ACHN (cell line): ENCODE measurements around the gene RPP25L.
A peak's percentile ranks its signal among the peaks of the same experiment; 100 is the strongest.
"Not testable (repeated sequence)": the region's sequence is repeated elsewhere in the genome, so short reads cannot be mapped to it uniquely, and the experiment has no call there.

Experiments
- DNase-seq: peaks from one replicate; pipeline ENCODE4 v3.0.0-alpha.2; 2015
- in situ Hi-C: cut with HindIII; loops from 2 replicates; pipeline ENCODE4 v1.10.0; 2017; ENCODE audit warnings: low sequenced_read_pairs, low pct_ligation_motif_present, low pct_unique_long_range_greater_than_20kb

The RPP25L gene

DNA sequence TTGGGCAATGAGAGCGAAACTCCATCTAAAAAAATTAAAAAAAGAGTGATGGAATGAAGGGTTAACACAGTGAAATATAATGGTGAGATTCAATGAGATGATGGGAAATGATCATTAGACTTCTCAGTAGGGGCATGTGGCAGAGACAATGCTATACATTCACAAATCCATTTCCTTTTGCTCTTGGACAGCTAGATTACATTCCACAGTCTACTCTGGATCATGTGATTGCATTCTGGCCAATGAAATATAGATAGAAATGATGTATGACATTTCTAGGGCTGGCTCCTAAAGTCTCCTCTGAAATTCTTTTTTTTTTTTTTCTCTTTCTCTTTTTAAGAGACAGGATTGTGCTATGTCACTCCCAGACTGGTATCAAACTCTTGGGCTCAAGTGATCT, 30.8 kb upstream of the RPP25L start:
- in situ Hi-C loops, result no loop called here
- no peak for DNase-seq

DNA sequence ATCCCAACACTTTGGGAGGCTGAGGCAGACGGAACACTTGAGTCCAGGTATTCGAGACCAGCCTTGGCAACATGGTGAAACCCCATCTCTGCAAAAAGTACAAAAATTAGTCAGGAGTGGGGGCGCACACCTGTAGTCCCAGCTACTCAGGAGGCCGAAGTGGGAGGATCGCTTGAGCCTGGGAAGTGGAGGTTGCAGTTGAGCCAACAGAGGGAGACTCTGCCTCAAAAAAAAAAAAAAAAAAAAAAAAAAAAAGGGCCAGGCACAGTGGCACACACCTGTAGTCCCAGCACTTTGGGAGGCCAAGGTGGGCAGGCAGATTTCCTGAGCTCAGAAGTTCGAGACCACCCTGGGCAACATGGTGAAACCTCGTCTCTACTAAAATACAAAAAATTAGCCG, 27.4 kb upstream of the RPP25L start:
- in situ Hi-C loops, DNase-seq: not testable (repeated sequence)

DNA sequence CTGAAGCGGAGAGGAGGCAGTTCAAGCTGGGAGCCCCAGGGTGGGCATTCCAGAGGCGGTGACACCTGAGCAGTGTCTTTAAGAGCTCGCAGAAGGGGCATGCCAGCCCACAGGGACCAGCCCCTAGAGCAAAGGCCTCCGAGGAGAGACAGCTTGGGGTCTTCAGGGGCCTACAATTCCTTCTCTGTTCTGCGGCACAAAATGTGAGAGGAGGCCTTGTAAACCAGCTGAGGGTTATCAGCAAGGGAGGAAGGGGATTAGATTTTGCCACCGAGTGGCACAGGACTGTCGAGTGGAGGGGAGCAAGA, 26.2 kb upstream of the RPP25L start:
- in situ Hi-C loops, result no loop called here
- DNase-seq, result no peak

DNA sequence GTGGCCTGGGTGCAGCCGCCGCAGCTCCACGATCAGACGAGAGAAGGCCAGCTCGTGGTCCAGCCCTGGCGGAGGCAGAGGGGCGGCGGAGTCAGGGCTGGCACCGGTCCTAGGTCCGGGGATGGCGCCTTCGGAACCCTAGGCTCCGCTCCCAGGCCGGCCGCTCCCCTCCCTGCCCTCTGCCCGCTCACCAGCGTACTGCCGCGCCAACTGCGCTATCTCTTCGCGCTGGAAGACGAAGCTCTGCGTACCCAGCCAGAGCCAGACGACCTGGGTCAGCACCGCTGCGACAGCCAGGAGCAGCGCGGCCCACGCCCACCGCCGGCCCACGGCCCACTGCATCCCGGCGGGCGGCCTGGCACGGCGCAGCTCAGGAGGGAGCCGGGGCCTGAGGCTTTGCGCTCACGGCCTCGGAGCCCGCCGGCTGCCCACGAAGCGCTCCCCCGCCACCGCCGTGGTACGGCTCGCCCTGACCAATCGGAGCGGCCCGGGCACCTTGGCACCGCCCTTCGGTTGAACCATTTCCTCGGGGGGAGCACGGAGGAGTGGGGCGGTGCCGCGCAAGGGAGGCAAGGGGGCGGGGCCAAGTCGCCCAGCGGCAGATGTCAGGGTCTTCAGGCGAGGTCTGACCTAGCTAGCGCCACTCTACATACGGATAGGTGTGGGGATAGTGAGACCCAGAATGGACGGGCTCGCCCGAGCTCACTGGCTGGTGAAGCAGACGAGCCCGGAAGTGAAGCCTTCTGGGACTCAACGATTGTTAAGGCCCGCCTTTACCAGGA, 25.6 kb upstream of the RPP25L start, which contains the start of gene SIGMAR1:
Gene SIGMAR1, minus strand, starts transcription at position 432 of the 782 bp plus-strand sequence. Its CDS starts 90 bp downstream, at position 342.
- DNase-seq, result peak; percentile 89
- in situ Hi-C loops, result no loop called here

DNA sequence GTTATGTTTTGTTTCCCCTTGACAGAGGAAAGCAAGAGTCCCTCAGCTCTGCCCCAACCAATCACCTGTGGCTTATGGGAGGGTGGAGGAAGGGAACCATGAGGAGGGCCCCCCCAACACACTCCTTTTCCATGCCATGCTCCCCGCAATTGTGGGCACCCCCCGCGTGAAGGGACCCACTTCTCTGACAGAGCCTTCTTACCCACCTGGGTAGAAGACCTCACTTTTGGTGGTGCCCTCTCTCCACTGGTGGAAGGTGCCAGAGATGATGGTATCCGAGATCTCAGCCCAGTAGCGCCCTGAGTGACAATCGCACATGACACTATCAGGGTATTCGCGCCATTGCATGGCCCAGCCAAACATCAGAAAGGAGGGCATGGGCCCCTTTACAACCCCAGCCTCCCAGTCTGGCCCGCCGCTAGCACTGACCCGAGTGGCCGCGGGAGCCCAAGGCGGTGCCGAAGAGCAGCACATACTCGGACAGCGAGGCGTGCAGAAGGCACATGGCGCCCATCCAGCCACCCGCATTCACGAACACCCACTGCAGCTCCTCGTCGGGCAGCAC, 25.0 kb upstream of the RPP25L start:
- DNase-seq, result no peak
- in situ Hi-C loops, result no loop called here

DNA sequence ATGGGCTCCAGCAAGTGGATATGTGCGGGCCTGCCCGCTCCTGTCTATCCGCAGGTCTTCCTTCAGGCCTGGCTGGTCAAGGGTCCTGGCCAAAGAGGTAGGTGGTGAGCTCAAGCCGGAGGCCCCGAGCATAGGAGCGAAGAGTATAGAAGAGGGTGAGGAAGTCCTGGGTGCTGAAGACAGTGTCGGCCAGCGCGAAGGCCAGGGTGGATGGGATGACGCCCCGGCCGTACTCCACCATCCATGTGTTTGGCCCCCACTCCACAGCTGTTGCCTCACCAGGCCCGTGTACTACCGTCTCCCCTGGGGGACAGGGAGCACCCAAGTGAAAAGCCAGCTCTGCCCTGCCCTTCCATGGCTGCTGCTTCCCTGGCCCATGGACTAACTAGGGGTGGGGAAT, 23.7 kb upstream of the RPP25L start:
- in situ Hi-C loops, result no loop called here
- DNase-seq, result no peak

DNA sequence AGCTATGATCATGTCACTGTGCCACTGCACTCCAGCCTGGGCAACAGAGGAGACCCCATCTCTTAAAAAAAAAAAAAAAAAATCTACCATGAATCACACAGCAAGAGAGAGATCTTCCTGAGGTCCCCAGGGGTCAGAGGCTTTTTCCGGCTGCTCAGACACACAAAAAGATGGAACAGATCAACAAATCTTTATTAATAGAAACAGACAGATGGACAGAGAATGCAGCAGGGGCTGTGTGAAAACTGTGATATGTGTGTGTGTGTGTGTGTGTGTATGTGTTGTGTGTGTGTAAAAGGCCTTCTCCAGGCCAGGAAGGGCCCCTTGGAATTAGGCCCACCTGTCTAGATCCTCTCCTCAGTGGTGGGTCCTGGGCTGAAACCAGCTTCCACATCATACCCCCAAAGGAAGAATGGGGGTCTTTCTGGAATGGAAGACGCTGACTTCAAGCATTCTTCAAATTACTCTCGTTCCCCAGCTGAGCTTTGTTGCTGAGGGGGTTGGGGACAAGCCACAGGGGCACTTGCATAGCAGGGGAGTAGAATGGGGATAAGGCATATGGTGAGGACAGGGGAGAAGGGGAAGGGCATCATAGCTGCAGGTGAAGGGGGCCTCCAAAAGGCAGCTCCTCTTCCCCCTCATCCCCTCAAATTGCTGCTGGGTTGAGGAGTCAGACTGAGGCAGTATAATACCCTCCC, 22.8 kb upstream of the RPP25L start:
- DNase-seq, result no peak
- in situ Hi-C loops, result no loop called here

DNA sequence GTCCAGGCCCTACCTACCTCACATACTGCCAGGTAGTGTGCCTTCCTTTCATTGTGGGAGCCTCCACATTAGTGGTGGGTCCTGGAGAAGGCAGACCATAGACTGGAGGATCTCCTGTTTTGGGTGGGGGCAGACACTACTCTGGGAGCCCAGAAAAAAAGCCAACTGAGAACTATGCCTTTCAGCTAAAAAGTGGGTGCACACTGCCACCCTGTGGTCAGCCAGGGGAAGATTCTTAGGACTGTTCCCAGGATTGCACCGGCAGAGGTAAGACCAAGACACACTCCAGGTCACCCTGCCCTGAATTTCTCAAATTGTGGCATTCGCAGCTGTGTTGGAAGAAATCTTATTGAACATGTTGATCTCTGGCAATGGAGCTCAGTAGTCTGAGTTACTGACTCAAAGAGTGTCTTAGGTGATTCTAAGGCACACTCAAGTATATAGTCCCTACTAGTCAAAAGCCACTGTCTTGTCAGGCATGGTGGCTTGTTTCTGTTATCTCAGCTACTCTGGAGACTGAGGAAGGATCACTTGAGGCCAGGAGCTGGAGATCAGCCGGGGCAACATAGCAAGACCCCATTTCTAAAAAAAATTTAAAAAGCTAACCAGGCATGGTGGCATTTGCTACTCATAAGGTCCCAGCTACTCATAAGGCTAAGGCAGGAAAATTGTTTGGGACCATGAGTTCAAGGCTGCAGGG, 22.1 kb upstream of the RPP25L start:
- in situ Hi-C loops, result no loop called here
- DNase-seq, result peak; percentile 54

DNA sequence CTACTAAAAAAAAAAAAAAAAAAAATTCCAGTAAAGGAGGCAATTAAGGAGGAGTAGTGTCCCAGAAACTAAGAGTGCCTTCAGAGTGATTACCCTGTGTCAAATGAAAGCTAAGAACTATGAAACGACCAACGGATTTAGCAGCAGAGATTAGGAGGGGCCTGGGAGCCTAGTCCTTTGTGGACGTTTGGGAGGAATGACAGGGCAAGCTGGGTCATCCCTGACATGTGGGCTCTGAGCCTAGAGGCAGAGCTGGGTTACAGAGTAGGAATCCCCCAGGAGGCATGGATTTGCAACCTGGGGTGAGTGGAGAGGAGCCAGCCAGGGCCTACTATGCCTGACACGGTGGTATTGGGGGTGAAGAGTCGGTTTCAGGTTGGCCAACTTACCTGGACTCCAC, 21.3 kb upstream of the RPP25L start:
- in situ Hi-C loops, result no loop called here

DNA sequence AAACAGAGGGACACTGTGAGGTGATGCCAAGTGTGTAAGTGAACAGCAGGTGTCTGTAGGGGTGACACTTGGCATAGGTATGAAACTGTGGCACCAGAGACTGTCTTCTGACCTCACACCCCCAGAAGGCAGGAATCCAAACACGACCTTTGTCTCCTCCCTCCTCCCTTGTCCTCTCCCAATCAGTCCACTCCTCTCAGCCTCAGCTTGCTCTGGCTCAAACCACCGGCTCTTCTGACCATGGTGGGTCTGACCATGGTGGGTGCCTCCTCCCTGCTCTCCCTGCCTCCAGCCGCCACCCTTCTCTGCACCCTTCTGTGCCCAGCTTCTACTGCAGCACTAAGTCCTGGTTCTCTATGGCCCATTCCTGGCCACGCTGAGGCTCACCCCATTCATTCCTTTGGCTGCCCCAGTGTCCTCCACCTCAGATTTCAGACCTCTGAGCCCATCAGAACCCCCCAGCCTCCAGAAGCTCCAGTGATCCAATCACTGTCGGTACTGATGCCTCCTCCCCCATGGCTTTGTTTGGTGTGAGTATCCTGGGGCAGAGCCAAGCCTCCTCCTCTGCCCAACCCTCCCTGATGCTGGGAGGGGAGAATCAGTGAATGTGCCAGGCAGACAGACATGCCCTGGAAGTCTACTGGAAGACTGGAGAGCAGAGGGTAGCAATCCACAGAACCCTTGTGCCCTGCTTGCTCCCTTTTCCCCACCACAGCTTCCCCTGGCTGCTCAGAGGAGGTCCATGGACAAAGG, 18.7 kb upstream of the RPP25L start:
- DNase-seq, result no peak
- in situ Hi-C loops, result no loop called here

More for the DNA sequence above, 21.3 kb upstream of the RPP25L start:
- DNase-seq, result no peak

DNA sequence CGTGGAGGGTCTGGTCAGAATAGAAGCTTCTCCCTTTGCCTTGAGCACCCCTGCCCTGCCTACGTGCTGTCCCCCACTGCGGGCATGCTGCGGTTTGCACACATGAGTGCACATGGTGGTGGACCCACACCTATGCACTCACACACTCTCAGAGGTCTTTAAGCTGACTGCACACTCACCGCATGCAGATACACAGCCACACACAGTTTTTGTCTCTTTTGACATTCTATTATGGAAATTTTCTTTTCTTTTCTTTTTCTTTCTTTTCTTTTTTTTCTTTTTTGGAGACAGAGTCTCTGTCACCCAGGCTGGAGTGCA, 17.6 kb upstream of the RPP25L start:
- no peak for DNase-seq
- in situ Hi-C loops, result no loop called here

DNA sequence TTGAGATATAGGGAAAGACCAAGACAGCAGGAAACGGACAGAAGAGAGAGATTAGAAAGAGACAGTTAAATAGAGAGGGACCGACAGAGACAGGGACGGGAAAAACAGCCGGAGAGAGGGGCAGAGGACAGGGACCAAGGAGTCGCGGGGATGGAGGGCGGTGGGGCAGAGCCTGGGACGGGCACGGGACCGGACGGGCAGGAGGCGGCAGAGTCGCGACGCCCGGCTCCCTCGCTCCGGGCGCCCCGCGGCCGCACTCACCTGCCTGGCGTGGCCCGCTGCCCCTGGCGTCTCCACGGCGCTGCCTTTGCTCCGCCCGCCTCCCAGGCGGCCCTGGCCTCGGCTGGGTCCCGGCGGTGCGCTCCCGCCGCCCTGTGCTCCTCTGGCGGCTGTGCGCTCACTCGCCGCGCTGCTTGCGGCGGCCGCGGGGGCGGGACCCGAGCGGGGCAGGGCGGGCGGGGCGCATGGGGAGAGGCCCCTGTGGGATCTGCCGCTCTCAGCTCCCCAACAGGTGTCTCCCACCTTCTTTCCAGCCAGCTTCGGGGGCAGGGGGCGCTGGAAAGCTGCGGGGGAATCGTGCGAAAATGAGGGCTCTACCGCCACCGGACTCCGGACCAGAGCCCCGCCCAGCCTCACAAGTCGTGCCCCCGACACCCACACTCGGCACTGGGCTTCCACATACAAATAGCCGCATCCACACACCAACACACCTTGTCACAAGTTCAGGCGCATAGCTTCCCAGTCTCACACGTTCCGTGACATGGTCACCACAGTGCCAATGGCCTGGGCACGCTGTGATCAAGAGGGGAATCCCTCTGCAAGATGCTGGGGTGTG, 17.0 kb upstream of the RPP25L start, which contains the start of gene ARID3C:
Gene ARID3C, minus strand, starts transcription at position 411 of the 835 bp plus-strand sequence. CDS start 1,052 bp downstream, outside the sequence.
- DNase-seq, result no peak
- in situ Hi-C loops, result no loop called here

DNA sequence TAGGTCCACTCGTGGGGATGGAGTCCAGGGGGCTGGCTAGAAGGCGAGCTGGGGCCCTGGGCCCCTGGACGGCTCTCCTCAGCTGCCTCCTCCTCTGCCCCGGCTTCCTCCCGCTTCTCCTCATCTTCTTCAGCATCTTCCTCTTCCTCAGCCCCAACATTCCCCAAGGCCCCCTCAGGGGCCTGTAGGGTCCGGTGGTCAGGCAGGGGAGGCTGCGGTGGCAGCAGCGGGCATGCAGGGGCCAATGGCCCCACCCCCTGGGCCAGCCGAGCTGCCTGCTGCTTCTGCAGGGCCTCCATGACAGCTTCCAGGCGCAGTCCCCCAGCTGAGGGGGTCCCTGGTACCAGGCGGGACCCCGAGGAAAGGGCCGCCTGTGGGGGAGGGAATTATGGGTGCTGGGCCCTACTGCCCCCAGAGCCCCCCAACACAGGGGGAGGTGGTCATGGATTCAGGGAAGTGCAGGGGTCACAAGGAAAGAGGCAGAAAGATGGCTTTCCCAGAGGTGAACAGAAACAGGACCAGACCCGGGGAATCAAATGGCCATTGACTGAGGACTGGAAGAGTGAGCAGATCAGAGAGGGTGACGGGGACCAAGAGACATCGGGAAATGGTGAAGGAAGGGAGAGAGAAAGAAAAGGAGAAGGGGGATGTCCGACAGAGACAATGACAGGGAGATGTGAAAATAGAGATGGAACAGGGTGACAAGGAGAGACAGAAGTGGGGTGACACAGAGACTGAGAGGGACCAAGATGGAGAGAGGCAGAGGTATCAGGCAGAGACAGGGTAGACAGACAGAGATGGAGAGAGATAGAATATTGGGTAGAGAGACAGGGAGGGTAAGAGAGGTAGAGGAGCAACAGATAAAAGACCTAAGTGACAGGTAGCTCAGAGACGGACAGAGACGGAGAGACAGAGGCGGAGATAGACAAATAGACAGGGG, 16.1 kb upstream of the RPP25L start:
- DNase-seq, result no peak
- in situ Hi-C loops, result no loop called here

DNA sequence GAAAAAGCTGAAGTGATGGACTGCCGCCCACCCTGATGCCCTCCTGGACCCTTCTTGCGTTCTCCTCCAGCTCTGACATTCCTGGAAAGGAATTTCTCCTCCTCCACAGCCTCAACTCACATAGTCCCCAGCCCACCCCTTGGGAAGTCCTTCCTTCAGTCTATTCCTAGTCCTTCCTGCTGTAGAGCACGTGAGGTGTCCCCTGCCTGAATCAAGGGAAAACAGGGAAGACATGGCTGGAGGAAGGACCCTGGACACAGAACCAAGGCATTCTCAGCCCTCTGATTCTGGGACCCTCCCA, 13.2 kb upstream of the RPP25L start:
- in situ Hi-C loops, result no loop called here
- no peak for DNase-seq

DNA sequence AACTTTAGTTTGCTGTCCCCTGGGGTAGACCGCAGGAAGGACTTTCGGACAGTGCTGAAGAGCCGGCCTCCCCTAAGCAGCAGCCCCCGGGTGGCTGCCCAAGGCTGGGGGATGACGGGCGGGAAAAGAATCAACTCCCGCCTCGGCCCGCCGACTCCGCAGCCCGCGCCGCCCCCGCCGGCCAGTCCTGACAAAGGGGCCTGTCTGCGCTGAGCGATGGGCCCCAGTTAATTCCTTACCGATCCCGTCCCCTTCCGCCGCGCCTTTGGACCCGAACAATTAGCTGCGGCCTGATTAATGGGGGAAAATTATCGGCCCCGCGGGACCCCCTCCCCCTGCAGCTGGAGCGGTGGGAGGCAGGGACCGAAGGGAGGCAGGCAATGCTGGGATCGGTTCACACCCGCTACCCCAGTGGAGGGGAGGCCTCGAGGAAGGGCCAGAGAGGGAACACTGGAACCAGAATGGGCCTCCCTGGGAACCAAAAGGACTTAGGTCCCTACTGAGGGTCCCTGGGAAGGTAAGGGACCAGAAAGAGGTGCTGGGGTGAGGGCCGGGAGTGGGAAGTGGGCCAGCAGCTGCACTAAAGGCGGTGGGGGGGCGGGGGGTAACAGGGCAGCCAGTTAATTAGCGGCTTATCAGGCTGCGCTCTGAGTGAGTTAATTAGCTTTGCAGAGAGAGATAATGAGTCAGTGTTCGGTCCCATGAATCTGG, 12.7 kb upstream of the RPP25L start:
- no peak for DNase-seq
- in situ Hi-C loops, result no loop called here

DNA sequence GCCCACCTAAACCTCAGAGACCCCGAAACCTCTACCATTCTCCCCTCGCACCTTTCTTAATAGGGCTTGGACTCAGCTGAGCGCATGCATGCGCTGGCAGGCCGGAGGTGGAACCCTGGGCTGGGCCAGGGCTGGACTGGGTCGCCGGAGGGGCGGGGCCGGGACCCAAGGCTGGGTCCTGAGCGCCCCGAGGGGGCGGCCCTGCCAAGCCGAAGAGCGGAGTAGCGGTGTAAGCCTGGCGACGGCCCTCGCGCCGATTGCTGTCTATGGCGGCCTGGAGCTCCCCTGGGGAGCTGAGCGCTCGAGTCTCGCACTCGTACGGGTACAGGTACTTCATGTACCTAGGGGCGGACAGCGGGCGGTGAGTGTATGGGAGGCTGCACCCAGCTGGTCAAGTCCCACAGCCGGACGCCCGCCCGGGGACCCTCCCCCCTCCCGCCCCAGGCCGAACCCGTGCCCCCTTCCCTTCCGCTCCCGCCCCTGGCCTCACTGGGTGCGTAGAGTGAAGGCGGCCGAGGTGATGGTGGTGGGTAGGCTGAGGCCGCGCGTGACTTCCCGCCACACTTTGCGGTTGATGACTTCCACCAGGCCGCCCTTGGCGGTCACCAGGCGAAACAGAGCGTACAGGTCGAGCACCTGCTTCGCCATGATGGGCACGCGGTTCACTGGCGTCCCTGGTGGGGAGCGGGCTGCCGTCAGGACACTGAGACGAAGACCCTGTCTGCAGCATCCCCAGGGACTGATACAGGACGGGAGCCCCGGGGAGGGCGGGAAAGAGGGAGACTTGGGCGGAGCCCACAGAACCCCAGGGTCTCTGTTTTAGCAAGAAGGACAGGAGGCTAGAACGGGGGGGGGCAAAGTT, 11.7 kb upstream of the RPP25L start:
- in situ Hi-C loops, result no loop called here
- DNase-seq, result no peak
